Stimulated activated CD8-positive, alpha-beta memory T cell treated with anti-CD3 and anti-CD28 coated beads, Interleukin-2, amount 100 ng/mL, for 1 hour (primary cell): ENCODE measurements around the gene PIP5KL1.
A peak's percentile ranks its signal among the peaks of the same experiment; 100 is the strongest.

Experiments
- DNase-seq, 2 donors: peaks; one replicate each; pipeline ENCODE4 v3.0.0-alpha.2; 2020; ENCODE audit warnings: low read depth in 2 of 2

Gene PIP5KL1

GRCh38 chr9:127913682-127914081 lies 16.9 kb downstream of the PIP5KL1 start:
- DNase-seq, result no peak

- DNase-seq, result no peak
These were observed 17.7 kb downstream of the PIP5KL1 start for GRCh38 chr9:127912882-127913281.

DNA sequence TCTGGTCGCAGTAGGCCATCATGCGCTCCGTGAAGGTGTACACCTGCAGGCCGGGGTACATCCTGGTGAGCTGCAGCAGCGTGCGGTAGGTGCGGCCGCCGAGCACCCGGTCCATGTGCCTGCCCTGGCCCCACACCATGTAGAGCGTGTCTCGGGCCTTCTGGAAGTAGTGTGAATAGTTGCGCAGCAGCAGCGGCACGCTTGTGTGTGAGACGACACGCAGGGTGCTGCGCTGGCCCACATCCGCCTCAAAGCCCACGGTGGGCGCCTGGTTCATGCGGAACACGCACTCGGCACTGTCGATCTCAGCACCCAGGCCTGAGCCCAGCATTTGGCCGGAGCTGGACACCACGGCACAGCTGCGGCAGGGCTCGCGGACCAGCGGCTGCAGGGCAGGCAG lies 18.3 kb downstream of the PIP5KL1 start:
- no peak for DNase-seq

DNA sequence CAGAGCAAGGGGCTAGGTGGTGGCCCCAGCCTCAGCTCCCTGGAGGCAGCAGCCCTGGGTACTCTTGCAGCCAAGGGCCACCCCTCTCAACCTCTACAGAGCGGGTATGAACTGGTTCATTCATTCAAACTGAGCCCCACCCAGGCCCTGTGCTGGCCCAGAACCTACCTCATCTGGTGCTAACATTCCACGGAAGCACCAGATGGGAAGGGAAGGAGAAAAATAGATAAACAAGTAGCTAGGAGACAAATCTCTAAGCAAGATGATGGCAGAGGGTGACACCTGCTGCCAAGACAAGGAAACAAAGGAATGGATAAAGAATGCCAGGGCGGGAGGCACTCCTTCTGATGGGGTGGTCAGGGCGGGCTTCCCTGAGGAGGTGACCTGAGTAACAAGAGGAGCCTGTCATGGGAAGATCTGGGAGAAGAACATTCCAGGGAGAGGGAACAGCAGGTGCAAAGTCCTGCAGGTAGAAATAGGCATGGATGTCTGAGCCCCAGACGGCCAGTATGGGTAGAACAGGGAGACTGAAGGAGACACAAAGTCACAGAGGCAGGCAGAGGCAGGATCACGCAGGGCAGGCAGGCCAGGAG lies 19.9 kb downstream of the PIP5KL1 start:
- DNase-seq, result no peak

DNA sequence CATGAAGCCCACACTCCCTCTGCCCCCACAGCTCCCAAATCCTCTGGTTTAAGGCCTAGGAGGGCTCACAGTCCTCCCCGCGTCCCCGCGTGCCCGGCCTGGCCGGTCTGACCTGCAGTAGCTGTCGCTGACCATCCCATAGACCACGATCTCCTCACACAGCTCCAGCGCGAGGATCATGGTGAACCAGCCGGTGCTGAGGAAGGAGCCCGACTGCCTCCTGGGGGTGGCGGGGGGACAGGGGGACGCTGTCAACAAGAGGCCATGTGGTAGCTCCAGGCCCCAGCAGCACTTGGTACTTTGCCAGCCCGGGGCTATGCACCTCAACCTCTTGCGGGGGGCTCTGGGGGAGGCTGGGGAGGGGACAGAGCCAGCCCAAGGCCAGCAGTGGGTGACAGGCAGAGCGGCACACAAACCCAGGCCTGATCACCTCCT lies 20.7 kb downstream of the PIP5KL1 start:
- no peak for DNase-seq

DNA sequence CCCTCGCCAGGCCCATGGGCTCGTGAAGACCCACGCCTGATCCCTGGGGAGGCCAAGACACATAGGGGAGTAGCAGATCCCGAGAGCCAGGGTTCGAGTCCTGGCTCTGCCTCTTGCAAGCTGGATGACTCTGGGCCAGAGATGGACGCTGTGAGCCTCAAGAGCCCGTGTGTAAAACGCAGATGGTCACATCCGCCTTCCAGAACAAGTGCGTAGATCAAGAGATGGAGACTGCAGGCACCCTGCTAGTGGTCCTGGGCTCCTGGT lies 22.0 kb downstream of the PIP5KL1 start:
- no peak for DNase-seq

GRCh38 chr9:127907867-127908659 lies 22.5 kb downstream of the PIP5KL1 start:
- no peak for DNase-seq

DNA sequence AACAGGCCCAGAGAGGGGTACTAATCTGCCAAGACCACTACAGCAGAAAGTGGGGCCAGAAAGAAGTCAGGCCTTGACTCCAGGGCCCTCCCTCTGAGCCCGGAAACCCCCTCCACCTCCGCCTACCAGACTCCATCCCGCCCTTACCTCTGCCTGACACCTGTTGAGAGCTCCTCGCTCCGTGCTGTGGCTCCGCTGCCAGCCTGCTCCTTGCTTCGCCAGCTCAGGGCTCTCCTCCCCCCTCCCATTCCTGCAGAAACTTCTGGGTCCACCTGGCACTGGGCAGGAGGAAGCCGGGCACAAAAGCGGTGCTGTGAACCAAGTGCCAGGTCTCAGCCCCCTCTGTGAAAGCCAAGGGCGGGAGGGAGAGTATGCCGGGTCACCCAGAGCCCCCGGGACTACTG lies 24.8 kb downstream of the PIP5KL1 start:
- peak; percentile 47 to 53 for DNase-seq

DNA sequence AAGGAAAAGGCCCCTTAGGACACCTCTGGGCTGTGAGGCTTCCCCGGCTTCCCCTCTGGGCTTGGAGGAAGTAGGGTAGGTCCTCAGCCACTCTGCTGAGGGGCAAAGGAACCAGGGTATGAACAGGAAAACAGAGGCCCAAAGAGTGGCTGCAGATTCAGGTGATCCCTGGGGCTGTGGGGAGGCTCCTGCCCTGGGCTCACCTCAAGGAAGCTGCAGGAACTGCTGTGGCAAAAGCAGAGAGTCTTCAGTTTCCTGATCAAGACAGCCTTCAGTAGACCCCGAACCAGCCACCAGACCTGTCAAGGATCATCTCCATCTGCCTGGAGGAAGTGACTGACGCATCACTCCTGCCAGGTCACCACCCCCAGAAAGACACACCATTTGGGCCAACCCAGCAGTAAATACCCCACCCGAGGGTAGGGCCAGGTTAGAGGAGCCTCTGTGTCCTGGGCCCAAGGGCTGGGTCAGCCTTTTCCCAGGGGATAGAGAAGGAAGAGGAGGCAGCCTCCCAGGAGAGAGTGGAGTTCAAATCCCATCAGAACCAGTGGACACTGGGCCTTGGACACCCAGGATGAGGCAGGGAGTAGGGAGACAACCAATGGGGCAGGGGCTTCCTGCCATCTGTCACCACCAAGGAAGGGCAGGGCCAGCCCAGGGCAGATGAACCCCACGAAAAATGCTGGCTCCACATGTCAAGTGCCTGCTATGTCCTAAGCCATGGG lies 25.4 kb downstream of the PIP5KL1 start:
- DNase-seq, result peak in 1 of 2 donors; percentile 44

DNA sequence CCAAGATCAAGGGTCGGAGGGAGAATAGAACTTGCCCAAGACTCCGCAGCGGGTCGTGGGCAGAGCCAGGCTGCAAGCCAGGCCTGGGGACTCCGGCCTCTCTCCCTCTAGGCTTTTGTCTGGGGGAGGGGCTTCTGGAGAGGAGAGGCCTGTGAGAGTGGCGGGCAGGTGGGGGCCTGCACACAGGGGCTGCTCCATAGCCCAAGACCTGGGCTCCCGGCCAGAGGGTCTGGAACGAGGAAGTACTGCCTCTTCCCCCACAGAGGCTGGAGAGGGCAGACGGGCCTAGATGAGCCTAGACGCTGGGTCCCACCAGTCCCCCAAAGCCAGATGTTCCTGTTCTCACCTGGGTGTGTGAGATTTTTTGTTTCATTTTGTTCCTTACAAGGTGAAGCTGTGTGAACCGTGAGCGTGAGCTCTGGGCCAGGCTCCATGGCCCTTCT lies 26.0 kb downstream of the PIP5KL1 start:
- no peak for DNase-seq

DNA sequence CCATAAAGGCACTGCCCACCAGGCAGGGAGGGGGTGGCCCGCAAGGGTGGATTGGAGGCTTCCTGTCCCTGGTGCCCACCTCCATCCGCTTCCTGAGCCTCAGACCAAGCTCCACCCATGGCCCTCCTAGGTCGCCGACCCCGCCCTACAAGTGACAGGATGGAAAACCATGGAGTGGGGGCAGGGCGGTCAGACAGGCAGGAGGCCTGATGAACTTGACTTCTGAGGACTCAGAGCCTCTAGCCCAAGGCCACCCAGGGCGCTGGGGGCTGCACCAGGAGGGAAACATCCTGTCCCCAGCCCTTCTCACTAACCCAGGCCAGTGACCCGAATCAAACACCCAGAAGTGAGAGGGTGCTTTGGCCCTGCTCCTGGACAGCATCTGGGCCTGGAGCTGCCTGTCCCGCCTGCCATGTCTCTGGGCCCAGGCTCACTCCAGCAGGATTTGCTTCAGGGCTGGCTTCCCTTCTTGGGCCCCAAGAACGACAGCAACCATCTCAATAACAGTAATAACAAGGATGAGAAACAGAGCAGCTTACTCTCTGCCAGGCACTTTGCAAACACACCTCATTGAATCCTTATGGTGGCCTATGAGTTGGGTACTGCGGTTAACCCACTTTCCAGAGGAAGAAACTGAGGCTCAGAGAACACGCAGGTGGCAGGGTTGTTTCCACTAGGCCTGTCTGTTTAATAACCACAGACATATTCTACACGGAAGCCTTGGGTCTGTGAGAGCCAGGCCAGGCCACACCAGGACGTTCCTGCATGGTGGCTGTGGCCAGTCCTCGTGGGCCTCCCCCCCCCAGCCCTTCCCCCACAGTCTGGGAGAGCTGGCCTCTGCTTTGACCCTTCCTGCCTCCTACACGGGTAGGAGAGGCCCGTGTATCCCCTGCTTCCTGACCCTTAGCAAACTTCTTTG lies 26.8 kb downstream of the PIP5KL1 start:
- peak in 1 of 2 donors; percentile 58 for DNase-seq

- DNase-seq, result peak in 1 of 2 donors; percentile 50
These were observed 31.2 kb downstream of the PIP5KL1 start, which contains the start of gene ST6GALNAC6 for GRCh38 chr9:127899128-127899943. TSS of gene ST6GALNAC6 (minus strand) at chr9:127899603. CDS start at chr9:127897981, 1,622 bp downstream.

- DNase-seq, result no peak
These were observed 32.0 kb downstream of the PIP5KL1 start for GRCh38 chr9:127898433-127899127.

GRCh38 chr9:127897193-127897692 lies 33.3 kb downstream of the PIP5KL1 start:
- no peak for DNase-seq

DNA sequence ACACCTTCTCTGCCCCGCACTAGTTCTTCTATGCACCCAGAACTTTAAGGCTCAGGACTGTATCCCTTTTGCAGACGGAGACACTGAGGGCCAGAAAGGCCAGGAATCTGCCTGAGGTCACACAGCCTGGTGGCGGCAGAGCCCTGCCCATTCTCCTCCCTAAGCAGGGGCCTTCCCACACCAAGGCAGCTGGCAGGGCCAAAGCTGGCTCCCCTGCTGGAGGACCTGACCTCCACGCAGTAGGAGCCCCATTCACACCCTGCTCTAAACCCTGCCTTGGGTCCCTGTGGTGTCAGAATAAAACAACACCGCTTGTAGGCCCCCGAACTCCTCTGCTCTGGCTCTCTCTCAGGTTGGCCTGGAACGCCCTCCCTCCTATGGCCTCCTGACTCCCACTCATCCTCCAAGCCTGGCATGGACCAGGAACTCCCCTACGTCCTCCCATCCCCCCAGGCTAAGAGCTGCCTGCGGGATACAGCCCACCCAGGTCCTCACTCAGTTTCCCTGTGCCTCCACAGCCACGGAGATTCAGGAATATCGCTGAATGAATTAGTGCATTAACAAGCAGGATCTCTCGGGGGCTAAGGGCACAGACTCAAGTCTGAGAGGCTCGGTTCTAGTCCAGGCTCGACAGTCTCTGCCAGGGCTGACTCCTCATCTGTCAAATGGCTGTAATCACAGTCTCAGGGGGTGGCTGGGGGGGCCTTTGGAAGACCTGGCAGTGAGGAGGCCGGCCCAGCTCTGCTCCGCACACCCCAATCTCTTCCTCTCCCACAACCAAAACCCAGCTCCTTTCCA lies 34.0 kb downstream of the PIP5KL1 start:
- no peak for DNase-seq

DNA sequence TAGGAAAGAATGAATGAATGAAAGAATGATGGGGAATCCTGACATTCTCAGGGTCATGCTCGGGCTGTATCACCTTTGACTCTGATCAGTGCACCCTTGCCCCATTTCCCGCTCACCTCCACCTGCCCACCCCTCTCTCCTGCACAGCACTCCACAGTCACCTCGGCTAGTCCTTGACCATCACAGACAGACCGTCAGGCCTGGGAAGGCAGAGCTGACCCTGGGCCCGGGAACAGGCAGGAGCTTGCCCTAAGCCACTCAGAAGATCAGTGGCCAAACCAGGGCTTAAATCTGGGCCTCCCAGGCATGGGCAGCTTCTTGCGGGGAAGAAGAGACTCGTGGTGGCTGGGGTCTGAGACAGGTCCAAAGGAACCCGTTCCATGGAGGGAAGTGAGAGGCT lies 34.8 kb downstream of the PIP5KL1 start:
- no peak for DNase-seq

- DNase-seq, result no peak
These were observed 37.2 kb downstream of the PIP5KL1 start for GRCh38 chr9:127893392-127893791.

GRCh38 chr9:127892831-127893230 lies 37.7 kb downstream of the PIP5KL1 start:
- DNase-seq, result no peak

DNA sequence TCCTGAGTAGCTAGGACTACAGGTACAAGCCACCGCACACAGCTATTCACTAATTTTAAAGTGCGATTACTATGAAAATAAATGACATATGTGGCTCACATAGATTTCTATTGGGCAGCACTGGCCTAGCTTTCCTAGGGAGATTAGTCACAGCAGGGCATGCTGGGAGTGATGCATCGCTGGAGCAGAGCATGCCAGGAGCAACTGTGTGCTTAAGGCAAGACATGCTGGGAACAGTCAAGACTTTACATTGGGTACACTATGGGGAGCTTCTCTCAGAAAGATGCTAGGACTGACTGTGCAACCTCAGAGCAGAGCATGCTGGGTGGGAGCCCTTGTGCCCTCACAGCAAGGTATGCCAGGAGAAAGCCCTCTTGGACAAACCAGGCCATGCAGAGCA lies 40.5 kb downstream of the PIP5KL1 start:
- no peak for DNase-seq
